ENCODE results near the gene RNMT.

RNMT gene

GRCh38 chr18:13808294-13809042, 82.0 kb downstream of the RNMT start:
- no peaks in the 10 kb centered on the region for H3K79me2 ChIP-seq
- H3K4me2 ChIP-seq (ENCODE audit: low read length), result no peak overlapping the region
- H3K36me3 ChIP-seq (ENCODE audit: control insufficient read depth, insufficient read depth, low read length), result no peaks in the 10 kb centered on the region
- H3K27me3 ChIP-seq (ENCODE audit: control insufficient read depth, insufficient read depth, low read length), result no peaks in the 10 kb centered on the region
- peak overlapping the region; percentile 20 for H2AFZ ChIP-seq
- TF ChIP-seq, protein P1, sequence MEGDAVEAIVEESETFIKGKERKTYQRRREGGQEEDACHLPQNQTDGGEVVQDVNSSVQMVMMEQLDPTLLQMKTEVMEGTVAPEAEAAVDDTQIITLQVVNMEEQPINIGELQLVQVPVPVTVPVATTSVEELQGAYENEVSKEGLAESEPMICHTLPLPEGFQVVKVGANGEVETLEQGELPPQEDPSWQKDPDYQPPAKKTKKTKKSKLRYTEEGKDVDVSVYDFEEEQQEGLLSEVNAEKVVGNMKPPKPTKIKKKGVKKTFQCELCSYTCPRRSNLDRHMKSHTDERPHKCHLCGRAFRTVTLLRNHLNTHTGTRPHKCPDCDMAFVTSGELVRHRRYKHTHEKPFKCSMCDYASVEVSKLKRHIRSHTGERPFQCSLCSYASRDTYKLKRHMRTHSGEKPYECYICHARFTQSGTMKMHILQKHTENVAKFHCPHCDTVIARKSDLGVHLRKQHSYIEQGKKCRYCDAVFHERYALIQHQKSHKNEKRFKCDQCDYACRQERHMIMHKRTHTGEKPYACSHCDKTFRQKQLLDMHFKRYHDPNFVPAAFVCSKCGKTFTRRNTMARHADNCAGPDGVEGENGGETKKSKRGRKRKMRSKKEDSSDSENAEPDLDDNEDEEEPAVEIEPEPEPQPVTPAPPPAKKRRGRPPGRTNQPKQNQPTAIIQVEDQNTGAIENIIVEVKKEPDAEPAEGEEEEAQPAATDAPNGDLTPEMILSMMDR (IDR thresholded peaks at IDR 0.05), result no peak
- no peak overlapping the region for H3K9ac ChIP-seq
- no peak overlapping the region for H3K27ac ChIP-seq
- H3K4me3 ChIP-seq (ENCODE audit: low read depth, low read length), result no peak overlapping the region
- H3K4me1 ChIP-seq, result peaks cover 3% of the 10 kb centered on the region
- no peaks in the 10 kb centered on the region for H3K9me3 ChIP-seq (ENCODE audit: control insufficient read depth, low read length)

DNA sequence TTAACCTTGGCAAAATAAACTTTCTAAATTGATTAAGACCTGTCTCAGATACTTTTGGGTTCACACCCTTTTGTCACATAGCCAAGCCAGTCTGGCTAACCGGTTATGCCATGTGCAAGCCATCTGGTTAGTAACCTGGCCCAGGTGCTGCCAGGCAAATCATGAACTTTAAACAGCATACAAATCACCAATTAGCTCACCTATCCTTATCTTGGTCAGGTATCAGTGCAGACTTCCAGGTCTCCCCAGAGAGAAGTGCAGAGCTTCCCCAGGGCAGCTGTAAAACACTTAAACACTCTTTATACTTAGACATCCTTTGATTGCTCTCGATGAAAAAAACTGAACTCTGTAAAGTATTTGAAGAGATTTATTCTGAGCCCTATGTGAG, 82.6 kb downstream of the RNMT start:
- Histone ChIP-seq H2AFZ (no peak overlapping the region), H3K9ac (no peak overlapping the region), H3K4me1 (peaks cover 3% of the 10 kb centered on the region), H3K79me2 (no peaks in the 10 kb centered on the region), H3K9me3 (ENCODE audit: control insufficient read depth, low read length) (no peaks in the 10 kb centered on the region), H3K4me3 (ENCODE audit: low read depth, low read length) (no peak overlapping the region), H3K36me3 (ENCODE audit: control insufficient read depth, insufficient read depth, low read length) (no peaks in the 10 kb centered on the region), H3K27me3 (ENCODE audit: control insufficient read depth, insufficient read depth, low read length) (no peaks in the 10 kb centered on the region), H3K27ac (no peak overlapping the region), H3K4me2 (ENCODE audit: low read length) (no peak overlapping the region)
- TF ChIP-seq, protein P1 (IDR thresholded peaks at IDR 0.05), result no peak

DNA sequence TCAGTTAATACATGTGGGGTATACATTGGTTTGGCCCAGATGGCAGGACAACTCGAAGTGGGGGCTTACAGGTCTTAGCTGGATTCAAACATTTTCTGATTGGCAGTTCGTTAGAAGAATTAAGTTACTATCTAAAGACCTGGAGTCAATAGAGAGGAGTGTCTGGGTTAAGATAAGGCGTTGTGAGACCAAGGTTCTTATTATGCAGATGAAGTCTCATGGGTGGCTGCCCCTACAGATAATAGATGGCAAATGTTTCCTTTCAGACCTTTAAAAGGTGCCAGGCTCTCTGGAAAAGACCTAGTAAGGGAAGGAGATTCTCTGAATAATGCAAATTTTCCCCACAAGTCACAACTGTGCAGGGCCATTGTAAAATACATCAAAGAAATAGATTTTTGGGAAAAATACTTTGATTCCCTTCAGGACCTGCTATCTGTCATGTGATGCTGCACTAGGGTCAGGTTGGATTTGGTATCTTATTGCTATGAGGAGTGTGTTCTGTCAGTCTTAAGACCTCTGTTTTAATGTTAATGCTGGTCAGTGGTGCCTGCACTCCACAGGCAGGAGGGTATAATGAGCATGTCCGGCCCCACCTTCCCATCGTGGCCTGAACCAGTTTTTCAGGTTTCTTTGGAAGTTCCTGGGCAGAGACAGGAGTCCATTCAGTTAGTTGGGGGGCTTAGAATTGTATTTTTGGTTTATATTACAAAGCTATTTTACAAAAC, 83.2 kb downstream of the RNMT start:
- Histone ChIP-seq H2AFZ (no peak overlapping the region), H3K4me2 (ENCODE audit: low read length) (no peak overlapping the region), H3K36me3 (ENCODE audit: control insufficient read depth, insufficient read depth, low read length) (no peaks in the 10 kb centered on the region), H3K9me3 (ENCODE audit: control insufficient read depth, low read length) (no peaks in the 10 kb centered on the region), H3K4me3 (ENCODE audit: low read depth, low read length) (no peak overlapping the region), H3K27ac (no peak overlapping the region), H3K79me2 (no peaks in the 10 kb centered on the region), H3K4me1 (peaks cover 3% of the 10 kb centered on the region), H3K27me3 (ENCODE audit: control insufficient read depth, insufficient read depth, low read length) (no peaks in the 10 kb centered on the region), H3K9ac (no peak overlapping the region)
- TF ChIP-seq, protein P1 (IDR thresholded peaks at IDR 0.05), result no peak

DNA sequence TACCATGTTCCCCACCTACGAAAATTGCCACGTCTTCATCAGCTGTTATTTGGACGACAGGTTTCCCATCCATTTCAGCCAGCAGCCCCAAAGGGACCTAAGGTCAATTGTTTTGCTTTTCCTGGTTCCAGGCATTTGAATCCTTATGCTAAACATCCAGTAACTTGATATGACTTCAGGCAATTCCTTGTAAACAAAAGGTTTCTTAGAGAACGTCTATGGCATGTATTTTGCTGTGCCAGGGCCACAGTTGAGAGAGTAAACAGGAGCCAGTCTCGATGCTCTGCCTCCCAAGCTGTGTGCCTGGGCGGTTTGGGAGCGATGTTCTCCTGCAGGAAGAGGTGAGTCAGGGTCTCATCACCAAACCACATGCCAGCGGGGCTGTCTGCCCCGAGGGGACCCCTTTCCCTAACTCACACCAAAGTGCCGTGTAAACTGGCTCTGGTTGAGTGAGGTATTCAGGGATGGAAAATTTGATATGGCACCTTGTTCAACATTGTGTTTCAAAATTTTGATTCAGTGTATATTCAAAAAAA, 84.5 kb downstream of the RNMT start:
- Histone ChIP-seq H3K4me1 (peaks cover 3% of the 10 kb centered on the region), H3K9ac (no peak overlapping the region), H2AFZ (peak overlapping the region; percentile 31), H3K9me3 (ENCODE audit: control insufficient read depth, low read length) (no peaks in the 10 kb centered on the region), H3K36me3 (ENCODE audit: control insufficient read depth, insufficient read depth, low read length) (no peaks in the 10 kb centered on the region), H3K79me2 (no peaks in the 10 kb centered on the region), H3K27ac (no peak overlapping the region), H3K4me3 (ENCODE audit: low read depth, low read length) (no peak overlapping the region), H3K4me2 (ENCODE audit: low read length) (no peak overlapping the region), H3K27me3 (ENCODE audit: control insufficient read depth, insufficient read depth, low read length) (no peaks in the 10 kb centered on the region)
- TF ChIP-seq, protein P1 (IDR thresholded peaks at IDR 0.05), result no peak
